ENCODE results near the gene ZNF680. TPM values are rescaled to one million over a fixed set of nuclear protein-coding genes. Genes with fewer than 3 reads are reported as not detected.

Gene ZNF680
- total RNA-seq (ENCODE audit: low replicate concordance) = not detected in 2 replicates

GRCh38 chr7:64562626-64563278, at the start of gene ZNF680:
TSS of gene ZNF680 (minus strand) at chr7:64563071. CDS start at chr7:64562954, 117 bp downstream.
- H3F3A ChIP-seq (ENCODE audit: low read depth) = no peaks in the 10 kb centered on the region
- Mint-ChIP-seq H3K4me3 (peak within 1 kb of the TSS; percentile 97), H3K9me3 (peaks cover 47% of the 10 kb centered on the region), H3K4me1 (no peaks in the 10 kb centered on the region), H3K27me3 (ENCODE audit: insufficient read depth, low read depth) (peaks cover 4% of the 10 kb centered on the region), H3K27ac (peak within 1 kb of the TSS; percentile 99), H3K36me3 (peaks cover 20% of the 10 kb centered on the region)
- DNase-seq (ENCODE audit: low spot score) = no peak
- H2AFZ ChIP-seq (replicated peaks) = no peak within 1 kb of the TSS
- H3K4me1 ChIP-seq = no peaks in the 10 kb centered on the region
- H3K4me2 ChIP-seq = no peak within 1 kb of the TSS
- H3K9ac ChIP-seq = no peak within 1 kb of the TSS
- H3K4me3 ChIP-seq = no peak within 1 kb of the TSS
- H3K27ac ChIP-seq = no peak within 1 kb of the TSS
- H3K27me3 ChIP-seq = no peaks in the 10 kb centered on the region
- no peak for TF ChIP-seq EZH2 (IDR thresholded peaks at IDR 0.05)
- TF ChIP-seq CTCF (IDR thresholded peaks at IDR 0.05) = no peak
- no peak for TF ChIP-seq EZH2phosphoT487 (IDR thresholded peaks at IDR 0.05)
- H4K20me1 ChIP-seq (ENCODE audit: low read depth) = no peaks in the 10 kb centered on the region
- peaks cover 15% of the 10 kb centered on the region for H3K9me3 ChIP-seq (ENCODE audit: low read depth)
- peaks cover 3% of the 10 kb centered on the region for H3K36me3 ChIP-seq
- no peaks in the 10 kb centered on the region for H3K79me2 ChIP-seq (ENCODE audit: low read depth)

GRCh38 chr7:64612452-64612851, 49.6 kb upstream of the ZNF680 start:
- Histone ChIP-seq H3K4me3 (no peak overlapping the region), H3K9me3 (ENCODE audit: low read depth) (peaks cover 19% of the 10 kb centered on the region), H3K27me3 (no peaks in the 10 kb centered on the region), H3K27ac (no peak overlapping the region), H2AFZ (replicated peaks) (no peak overlapping the region), H3K79me2 (ENCODE audit: low read depth) (no peaks in the 10 kb centered on the region), H3K4me1 (no peaks in the 10 kb centered on the region), H4K20me1 (ENCODE audit: low read depth) (no peaks in the 10 kb centered on the region), H3K4me2 (no peak overlapping the region), H3K9ac (no peak overlapping the region), H3F3A (ENCODE audit: low read depth) (no peaks in the 10 kb centered on the region), H3K36me3 (no peaks in the 10 kb centered on the region)
- TF ChIP-seq EZH2phosphoT487 (IDR thresholded peaks at IDR 0.05) (no peak), EZH2 (IDR thresholded peaks at IDR 0.05) (no peak), CTCF (IDR thresholded peaks at IDR 0.05) (no peak)
- no peak for DNase-seq (ENCODE audit: low spot score)
- Mint-ChIP-seq H3K36me3 (no peaks in the 10 kb centered on the region), H3K27me3 (ENCODE audit: insufficient read depth, low read depth) (peaks cover 3% of the 10 kb centered on the region), H3K27ac (no peak overlapping the region), H3K4me1 (no peaks in the 10 kb centered on the region), H3K9me3 (peaks cover 69% of the 10 kb centered on the region), H3K4me3 (no peak overlapping the region)

- Histone ChIP-seq H3K27ac (no peak overlapping the region), H3K27me3 (no peaks in the 10 kb centered on the region), H3K4me2 (no peak overlapping the region), H3F3A (ENCODE audit: low read depth) (no peaks in the 10 kb centered on the region), H3K4me3 (no peak overlapping the region), H3K9me3 (ENCODE audit: low read depth) (peaks cover 19% of the 10 kb centered on the region), H3K4me1 (no peaks in the 10 kb centered on the region), H3K36me3 (no peaks in the 10 kb centered on the region), H2AFZ (replicated peaks) (no peak overlapping the region), H3K9ac (no peak overlapping the region), H3K79me2 (ENCODE audit: low read depth) (no peaks in the 10 kb centered on the region), H4K20me1 (ENCODE audit: low read depth) (no peaks in the 10 kb centered on the region)
- Mint-ChIP-seq H3K4me3 (no peak overlapping the region), H3K36me3 (no peaks in the 10 kb centered on the region), H3K9me3 (peaks cover 65% of the 10 kb centered on the region), H3K27me3 (ENCODE audit: insufficient read depth, low read depth) (peaks cover 3% of the 10 kb centered on the region), H3K4me1 (no peaks in the 10 kb centered on the region), H3K27ac (no peak overlapping the region)
- DNase-seq (ENCODE audit: low spot score) = no peak
- TF ChIP-seq EZH2 (IDR thresholded peaks at IDR 0.05) (no peak), CTCF (IDR thresholded peaks at IDR 0.05) (no peak), EZH2phosphoT487 (IDR thresholded peaks at IDR 0.05) (no peak)
These were observed 48.8 kb upstream of the ZNF680 start for GRCh38 chr7:64611717-64612116.

All from neural progenitor cell (in vitro differentiated cells).